ENCODE measurements around the gene MAP4K4.
"Not testable (repeated sequence)": the region's sequence is repeated elsewhere in the genome, so short reads cannot be mapped to it uniquely, and the experiment has no call there.

The MAP4K4 gene

DNA sequence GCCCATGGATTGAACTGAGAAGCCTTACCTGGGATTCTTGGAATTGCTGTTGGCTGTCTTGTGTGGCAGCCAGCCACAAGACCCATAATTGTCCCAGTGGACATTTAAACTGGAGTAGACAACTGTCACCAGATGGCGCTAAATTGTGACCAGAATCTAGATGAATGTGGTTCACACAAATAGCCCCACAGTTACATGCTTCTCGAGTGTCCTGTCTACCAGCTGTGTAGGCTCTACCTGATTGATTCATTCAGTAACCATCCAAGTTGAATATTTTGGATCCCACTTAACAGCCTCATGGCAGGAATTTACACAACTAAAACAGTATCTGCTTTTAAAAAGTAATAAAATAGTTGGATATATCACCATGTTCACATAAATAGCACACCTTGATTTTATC is 73.2 kb downstream of the MAP4K4 start:
- no peak for DNase-seq

DNA sequence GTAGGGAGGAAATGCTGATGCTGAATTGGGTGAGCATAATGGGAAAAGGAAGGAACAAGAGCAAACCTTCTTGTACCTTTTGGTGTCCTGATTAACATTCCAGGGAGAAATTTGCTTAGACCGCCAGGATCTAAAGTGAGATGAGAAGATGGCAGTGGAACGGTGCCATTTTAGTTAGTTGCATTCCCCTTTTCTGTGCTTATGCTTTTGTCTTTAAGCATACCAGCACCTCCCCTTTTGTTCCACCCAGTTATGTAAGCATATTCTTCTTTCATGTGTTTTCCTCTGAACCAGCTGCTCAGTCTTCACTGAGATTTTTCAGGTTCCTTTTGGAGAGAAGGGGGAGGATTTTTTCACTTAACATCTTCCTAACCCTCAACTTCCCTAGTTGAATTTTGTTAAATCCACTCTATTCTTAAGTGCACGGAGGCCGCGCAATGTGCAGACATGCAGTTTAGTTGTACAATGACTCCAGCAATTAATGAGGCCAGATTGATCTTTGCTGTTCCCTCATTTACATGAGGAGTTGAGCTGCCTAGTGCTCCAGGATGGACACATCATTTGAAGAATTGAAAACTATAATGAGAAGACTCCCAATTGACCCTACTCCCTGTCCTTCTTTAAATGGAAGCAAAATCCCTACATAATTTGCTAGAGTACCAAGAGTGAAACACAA is 73.9 kb downstream of the MAP4K4 start:
- no peak for DNase-seq

DNA sequence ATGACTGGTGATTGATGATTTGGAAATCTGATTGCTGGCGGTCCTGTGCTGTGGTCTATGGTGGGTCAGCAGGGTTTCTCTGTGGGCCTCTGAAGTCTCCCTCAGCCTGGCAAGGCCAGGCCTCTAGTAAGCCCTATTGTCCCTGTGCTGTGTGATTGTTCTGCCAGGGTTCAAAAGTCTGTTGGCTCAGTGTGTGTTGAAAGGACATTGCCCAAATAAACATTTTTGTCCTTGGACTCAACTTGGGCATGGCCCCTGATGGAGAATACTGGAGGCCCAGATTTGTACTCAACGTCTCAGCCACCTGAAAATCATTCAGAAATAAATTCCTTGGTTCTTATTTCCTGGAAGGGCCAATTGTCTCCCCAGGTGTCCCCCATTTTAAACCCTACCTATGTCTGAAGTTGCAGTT is 74.4 kb downstream of the MAP4K4 start:
- no peak for DNase-seq

DNA sequence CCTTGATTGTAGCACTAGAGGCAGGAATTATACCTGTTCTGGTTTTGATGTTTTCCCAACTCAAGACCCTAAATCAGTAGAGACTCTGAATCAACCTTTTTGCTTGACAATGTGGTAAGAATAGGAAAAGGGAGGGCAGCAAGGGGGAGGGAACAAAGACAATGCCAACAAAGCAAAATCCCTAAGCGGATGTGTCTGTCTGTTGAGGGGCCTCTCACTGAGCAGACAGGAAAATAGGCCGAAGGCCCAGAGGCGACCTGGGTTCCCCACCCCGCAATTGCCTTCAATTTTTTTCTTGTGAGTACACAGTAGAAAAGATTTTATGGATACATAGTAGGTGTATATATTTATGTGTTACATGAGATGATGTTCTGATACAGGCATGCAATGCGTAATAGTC is 75.6 kb downstream of the MAP4K4 start:
- no peak for DNase-seq

DNA sequence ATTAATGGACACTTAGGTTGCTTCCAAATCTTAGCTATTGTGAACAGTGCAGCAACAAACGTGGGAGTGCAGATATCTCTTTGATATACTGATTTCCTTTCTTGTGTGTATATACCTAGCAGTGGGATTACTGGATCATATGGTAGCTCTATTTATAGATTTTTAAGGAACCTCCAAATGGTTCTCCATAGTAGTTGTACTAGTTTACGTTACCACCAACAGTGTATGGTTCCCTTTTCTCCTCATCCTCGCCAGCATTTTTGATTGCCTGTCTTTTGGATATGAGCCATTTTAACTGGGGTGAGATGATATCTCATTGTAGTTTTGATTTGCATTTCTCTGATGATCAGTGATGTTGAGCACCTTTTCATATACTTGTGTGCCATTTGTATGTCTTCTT is 76.5 kb downstream of the MAP4K4 start:
- DNase-seq, result not testable (repeated sequence)

DNA sequence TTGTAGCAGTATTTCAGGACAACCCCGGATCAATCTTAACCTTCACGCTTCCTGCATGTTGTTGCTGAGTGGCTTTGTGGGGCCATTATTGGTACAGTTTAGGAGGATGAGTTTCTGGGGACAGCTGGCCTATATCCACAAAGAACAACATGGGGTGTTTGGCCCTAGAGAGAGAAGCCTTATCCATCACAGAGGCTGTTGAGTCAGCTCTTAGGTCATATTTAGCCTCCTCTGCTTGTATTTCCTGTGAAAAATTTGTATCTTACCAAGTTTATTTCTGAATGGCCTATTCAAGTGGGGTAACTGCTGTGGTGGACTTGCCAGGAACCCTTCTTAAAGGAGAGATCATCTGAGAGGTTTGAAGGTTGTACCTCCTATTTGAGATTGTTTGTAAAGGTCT is 77.6 kb downstream of the MAP4K4 start:
- DNase-seq, result no peak

DNA sequence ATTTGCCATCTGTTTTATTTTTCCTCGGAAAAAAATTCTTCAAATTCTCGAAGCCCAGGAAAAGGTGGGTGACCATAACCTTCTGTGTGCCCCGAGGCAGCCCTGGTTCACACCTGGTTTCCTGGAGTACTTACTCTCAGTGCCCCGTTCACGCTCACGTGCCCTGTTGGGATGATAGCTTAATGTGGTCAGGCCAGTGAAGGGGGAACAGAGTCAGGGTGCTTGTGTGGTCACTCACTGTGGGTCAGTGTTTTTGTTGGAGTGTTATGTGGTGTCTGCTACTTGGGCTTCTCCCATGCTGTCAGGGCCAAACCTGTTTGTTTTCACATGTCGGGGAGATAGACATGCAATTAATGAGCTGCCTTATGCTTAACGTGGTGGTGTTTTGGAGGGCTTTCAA is 78.1 kb downstream of the MAP4K4 start:
- no peak for DNase-seq

DNA sequence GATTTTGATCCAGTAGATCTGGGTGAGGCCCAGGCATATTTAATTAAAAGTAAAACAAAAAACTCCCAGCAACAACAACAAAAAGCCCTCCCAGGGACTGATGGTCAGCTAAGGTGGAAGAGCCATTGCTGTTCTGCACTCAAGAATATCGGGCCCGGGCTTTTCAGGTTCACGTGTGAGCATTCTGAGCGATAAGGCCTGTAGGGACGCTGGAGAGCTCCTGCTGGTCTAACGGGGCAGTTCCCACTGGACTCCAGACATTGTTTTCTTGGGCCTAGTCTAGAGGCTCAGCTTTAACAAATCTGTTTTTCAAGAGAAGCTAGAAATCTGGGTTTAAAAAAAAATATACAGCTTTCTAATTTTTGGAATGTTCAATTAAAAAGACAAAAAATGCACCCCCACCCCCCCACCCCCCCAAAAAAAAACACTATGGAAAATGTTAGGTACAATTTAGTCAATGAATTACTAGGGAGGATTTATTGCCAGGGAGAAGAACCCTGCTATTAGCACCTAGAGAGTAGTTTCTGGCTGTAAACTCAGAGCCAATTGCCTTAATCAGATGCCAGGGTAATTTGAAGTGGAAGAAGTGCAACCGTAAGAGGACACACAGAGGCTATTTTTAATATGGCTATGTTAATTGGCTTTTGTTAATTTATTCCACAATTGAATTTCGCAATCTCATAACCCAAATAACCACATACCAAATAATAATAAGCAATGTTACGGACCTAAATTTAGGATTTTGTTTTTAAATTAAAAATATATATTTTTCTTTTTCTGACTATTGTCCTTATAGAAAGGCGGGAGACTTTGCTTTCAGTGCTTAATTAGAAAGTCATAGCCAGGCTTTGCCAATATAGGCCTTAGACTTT is 78.9 kb downstream of the MAP4K4 start:
- no peak for DNase-seq

DNA sequence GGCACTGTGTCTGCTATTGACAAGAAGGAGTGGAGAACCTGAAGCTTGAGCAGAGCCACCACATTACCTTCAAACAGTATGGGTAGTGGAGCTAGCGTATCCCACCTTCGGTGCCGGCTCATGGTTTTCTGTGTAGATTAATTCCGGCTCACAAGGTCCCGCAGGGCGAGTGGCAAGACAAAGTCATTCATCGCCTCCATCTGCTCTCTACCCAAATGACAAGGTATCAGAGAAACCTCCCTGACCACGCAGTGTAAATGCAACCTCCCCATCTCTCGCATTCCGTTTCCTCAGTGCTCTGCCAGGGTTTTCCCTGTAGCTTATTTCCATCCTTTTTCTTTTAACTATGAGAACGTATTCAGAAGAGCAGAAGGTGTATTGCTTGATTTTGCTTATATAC is 79.8 kb downstream of the MAP4K4 start:
- no peak for DNase-seq

DNA sequence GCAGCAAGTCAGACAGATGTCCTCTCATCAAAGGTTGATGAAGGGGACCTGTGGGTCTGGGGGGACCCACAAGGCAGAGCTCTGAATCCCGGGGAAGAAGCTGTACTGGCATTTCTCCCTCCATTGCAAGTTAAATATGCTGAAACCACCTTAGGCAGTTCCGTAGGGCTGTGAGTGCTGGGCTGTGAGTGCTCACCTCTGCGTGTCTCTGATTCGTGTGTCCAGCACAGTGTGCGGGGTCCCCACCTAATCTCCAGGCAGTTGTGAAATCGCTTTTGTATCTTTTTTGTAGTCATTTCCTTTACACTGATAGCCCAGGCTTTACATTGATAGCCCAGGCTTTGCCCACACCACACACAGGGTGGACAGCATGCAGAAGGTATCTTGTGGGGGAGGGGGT is 80.6 kb downstream of the MAP4K4 start:
- no peak for DNase-seq

DNA sequence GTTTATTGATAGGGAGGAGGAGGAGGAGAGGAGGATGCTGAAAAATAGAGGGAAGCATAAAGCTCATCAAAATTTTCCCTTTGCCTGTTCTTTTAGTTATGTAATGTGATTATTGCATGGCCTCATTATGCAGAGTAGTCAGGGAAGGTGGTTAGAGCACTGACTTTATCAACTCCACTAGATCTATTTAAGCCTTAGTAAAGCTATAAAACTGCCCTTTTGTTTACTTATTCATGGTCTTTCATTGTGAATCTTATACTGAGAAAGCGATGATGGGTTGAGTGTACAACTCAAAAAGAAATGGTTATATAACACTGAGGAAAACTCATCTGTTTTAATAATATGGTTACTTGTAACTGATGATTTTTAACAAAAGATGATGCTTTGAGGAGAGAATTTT is 81.7 kb downstream of the MAP4K4 start:
- DNase-seq, result no peak

DNA sequence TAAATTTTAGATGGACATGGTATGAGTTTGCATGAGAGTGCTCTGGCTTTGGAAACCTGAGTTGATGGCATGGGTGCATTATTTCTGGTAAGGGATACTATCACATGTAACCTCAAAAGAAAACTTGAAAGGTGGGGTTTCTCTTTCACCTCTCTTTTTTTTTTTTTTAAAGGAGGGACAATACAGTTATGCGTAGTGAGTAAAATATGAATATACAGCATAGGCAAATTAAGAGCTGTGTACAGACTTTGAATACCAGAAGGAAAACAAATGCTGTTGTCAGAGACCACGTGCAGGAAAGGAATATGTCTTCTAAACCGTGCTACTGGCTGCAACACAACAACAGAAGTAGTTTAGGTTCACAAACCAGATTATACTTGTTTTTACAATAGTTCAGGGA is 82.1 kb downstream of the MAP4K4 start:
- no peak for DNase-seq

DNA sequence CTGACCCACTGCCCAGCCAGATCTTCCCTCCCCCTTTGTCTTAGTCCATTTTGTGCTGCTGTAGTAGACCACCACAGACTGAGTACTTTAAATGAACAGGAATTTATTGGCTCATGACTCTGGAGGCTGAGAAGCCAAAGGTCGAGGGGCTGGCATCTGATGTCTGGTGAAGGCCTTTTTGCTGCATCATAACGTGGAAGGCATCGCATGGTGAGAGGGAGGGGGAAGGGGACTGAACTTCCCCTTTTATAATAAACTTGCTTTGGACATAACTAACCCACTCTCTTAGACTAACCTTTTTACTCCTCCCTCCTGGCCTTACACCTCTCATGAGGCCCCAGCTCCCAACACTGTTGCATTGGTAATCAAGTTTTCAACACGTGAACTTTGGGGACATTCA is 83.8 kb downstream of the MAP4K4 start:
- no peak for DNase-seq

DNA sequence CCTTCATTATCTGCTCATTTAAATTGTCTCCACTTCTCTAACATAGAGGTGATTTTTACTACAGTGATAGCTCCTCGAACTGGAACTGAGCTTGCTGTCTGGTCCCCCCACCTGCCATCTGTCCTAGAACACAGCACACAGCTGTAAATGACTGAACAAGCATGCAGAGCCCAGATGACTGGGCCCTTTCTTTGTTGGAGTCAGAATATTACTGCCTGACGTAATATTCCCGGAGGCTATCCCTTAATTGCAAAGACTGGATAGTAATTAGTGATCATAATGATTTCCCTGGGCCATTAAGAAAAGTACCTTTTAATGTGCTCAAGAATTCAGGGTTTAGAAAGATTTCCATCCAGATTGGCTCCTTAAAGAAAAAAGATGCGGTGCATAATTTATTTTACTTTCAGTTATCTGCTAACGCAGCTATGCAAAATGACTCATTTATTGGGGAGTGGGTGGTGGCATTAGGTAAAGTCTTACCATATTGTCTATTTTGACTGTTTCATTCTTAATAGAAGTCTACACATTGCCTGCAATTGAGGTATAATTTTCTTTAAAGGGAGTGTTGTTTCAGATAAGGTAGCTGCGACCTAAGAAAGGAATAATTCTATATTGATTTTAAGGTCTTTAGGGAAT is 84.4 kb downstream of the MAP4K4 start:
- DNase-seq, result no peak

DNA sequence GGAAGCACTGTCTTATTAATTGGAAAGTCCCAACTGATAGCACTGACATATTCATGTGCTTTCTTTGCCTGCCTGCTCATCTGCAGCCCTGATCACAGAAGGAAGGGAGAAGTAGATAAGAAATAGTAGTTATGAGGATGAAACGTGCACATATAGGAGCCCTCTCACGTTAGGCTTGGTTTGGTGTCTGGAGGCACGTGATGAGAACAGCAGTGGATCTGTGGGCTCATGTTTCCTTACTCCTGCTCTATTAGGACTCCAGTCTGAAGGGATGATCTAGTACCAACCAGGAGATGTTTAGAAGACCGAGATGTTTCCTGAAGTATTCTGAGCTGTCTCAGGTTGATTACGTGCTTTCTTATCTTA is 84.9 kb downstream of the MAP4K4 start:
- DNase-seq, result no peak

DNA sequence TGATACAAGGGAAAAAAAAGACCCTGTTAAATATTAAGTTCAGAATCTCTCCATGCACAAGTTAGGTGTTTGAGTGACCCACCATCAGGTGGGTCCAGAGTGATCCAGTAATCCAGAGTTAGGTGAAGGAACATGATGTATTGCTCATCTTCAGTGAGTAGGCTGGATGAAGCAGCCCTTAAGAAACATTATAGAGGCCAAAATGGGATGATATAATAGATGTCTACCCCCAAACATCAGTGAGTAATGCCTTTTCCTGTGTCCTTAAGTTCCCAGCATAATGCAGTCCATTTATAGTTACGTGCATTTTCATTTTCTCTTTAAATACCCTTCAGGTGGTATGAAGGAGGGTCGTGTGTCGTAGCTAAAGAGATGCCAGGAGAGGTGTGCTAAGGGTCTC is 89.6 kb downstream of the MAP4K4 start:
- no peak for DNase-seq

DNA sequence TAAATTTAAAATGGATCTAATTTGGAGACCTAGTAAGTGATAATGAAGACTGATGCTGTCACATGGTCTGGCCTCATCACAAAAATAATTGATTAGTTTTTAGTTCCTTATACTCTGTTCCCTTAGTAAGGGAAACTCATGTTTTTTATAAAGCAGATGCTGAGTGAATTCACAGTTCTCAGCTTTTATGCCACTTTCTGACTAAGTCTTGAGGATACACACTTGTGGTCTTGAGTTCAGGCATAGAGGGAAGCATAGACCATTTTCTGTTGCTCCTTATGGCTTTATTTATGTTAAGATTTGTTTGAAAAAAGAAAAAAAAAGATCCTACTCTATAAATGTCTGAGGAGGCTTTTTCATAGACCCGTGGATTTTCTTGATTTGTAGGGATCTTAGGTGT is 91.1 kb downstream of the MAP4K4 start:
- DNase-seq, result no peak

DNA sequence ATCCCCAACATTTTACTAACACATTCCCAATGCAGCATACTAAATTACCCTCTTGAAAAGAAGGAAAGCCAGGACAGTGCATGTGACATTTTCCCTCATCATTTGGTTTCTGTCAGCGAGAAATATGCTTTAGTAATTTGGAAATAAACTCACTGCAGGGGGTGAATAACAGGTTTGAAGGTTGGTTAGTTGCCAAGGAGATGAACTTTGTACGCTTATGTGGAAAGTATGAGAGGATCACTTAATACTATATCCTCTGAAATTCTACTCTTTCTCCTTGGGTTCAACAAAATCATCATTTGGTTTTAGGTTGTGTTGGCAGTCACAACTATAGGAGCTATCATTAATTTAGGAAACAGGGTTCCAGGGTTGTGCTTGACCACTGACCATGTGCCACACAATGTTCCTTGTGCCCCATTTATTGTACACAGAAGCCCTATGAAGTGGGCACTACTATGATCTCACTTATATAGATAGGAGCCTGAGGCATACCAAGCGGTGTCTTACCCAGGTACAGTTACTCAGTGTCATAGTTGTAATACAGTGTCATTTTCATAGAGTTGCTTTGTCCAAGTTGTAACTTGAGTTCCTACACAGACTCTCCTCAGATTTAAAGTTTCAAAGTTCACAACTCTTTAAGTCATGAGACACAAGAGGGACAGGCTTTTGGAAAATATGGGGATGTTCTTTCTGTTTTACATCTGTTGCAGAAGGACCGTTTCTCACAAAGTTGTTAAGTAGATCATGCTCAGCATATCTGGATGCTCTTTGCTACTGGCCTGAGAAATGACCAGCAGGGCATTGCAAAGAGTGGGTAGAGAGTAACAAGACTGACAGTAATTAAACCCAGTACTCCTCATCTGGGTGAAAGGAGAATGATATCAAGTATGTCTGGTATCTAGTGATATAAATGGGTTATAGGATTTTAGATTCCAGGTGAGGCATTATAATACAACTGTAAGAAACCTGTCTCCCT is 91.8 kb downstream of the MAP4K4 start:
- DNase-seq, result no peak

DNA sequence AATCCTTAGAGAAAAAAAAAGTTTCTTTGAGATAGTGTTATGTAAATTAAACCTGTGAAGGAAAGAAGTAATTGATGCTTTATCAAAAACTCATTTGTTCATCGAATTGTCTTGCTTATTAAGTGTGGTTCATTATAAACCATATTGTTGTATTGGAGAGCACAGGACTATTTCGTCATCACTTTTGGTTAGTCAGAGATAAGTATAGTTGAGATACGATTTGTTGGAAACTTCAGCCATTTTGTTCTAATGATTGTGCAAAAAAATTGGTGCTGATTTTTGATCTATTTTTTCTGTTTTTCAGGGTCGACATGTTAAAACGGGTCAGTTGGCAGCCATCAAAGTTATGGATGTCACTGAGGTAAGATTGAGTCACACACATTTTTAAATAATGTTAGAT is 92.9 kb downstream of the MAP4K4 start:
- DNase-seq, result no peak

DNA sequence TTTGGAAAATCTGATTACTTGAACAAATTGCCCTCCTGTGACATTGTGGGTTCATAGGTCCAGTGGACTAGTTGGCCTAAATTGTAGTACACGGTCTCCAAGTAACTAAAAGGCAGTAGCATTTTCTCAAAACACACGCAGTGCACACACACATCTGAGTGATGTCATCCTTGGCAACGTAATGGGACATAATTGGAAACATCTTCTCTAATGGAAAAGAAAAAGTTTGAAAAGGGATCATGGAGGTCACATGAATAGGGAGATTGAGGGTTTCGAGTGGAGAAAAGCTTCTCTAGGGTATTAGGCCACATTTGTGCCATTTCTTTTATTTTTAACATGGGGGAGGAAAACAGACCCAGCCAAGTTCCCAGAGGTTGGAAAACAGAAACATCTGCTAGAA is 93.3 kb downstream of the MAP4K4 start:
- DNase-seq, result no peak

DNA sequence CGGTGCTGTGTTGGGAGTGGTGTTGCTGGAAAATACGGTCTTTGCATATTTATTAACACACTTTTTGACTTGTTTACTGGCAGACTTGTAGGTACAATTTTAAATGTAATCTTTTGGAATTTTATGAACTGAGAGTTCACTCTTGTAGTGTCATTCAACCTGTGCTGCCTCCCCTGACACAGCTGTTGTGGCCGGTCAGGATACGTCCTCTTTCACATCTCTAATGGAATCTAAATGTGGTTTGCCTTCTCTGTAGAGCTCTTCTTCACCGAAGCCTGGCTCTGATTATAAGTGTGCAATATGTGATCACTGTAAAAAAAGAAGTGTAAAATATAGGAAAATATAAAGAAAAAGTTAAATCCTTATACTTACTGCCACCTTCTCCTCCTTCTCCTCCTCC is 94.7 kb downstream of the MAP4K4 start:
- DNase-seq, result no peak

DNA sequence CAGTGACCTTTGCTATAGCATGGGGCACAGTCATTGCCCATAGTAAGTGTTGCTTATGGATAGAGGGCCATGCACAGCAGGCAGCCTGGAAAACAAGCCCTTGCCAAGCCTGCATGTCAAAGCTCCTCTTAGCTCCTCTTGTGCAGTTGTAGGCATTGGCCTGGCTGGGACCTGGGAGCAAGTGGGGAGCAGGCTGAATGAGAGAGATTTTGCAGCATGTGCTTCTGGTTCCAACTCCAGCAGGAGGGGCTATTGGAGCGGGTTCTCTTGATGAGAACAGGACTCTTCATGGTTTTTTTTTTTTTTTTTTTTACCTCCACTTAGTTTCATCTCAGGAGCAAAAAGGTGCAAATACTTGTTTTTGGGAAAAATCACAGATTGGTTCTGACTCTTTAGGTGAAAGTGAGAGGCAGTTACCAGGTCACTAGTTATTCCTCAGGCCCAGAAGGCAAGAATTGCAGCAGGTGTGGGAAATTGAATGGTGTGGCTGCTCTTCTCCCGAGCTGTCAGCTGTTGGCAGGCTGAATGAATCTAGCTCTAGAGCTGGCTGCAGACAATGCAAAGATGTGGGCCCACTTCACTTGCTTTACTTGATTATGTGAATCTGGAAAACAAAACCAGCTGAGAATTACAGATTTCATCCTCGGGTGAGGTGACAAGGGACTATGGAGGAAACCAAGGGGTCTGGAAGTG is 95.9 kb downstream of the MAP4K4 start:
- DNase-seq, result no peak
